ENCODE results near the gene AEBP2.
"Not testable (repeated sequence)": the region's sequence is repeated elsewhere in the genome, so short reads cannot be mapped to it uniquely, and the experiment has no call there.

Gene AEBP2

GRCh38 chr12:19453961-19454360 lies 14.7 kb downstream of the AEBP2 start:
- in situ Hi-C loops (cut with MboI; ENCODE audit: low sequenced_read_pairs), result no loop called here

GRCh38 chr12:19454837-19455236 lies 15.5 kb downstream of the AEBP2 start:
- in situ Hi-C loops (cut with MboI; ENCODE audit: low sequenced_read_pairs), result no loop called here

GRCh38 chr12:19456176-19456575 lies 16.9 kb downstream of the AEBP2 start:
- in situ Hi-C loops (cut with MboI; ENCODE audit: low sequenced_read_pairs), result no loop called here

- in situ Hi-C loops (cut with MboI; ENCODE audit: low sequenced_read_pairs), result no loop called here
Observed at GRCh38 chr12:19457561-19457960, 18.3 kb downstream of the AEBP2 start.

DNA sequence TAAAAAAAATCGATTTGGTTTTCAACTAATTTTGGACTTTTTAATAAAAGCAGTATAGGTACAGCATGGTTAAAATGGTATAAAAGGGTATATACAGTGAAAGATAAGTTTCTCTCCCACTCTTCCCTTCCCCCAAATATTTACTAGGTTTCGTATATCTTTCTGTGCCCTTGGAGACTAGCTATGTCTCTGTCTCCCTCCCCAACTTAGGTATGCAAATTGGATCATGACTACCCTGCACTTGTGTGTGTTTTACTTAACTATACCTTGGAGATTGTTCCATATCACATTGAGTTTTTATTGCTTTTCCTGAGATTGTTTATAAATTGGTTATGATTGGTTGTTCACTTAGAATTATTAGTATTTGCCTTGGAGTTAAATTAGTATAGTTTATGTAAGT lies 19.4 kb downstream of the AEBP2 start:
- in situ Hi-C loops (cut with MboI; ENCODE audit: low sequenced_read_pairs), result no loop called here

DNA sequence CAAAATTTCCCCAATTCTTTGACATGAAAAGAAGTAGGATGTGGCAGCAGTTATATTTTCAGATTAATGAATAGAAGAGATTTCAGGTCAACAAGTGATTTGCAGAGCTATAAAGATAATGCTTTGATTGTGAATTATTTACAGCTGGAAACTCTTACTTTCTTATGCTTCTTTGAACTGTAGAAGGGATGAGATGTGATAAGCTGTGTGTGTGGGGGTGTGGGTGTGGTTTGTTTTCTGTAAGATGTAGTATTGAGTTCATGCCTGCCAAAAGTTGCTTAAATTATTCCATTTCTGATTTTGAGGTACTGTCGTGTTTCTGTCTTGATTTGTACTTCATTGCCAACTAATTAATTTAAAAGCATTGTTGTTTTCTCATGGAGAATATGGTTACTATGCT lies 22.7 kb downstream of the AEBP2 start:
- in situ Hi-C loops (cut with MboI; ENCODE audit: low sequenced_read_pairs), result no loop called here

DNA sequence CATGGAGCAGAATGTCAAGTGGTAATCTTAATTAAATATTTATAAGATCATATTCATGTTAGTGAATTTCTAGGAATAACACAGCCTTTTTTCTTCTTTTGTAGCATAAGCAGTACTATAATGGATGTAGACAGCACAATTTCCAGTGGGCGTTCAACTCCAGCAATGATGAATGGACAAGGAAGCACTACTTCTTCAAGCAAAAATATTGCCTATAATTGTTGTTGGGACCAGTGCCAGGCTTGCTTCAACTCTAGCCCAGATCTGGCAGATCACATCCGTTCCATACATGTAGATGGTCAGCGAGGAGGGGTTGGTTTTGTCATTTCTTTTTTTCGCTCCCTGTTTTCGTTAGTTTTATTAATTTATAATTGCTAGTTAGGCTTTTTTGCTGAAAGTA lies 23.1 kb downstream of the AEBP2 start:
- in situ Hi-C loops (cut with MboI; ENCODE audit: low sequenced_read_pairs), result no loop called here

DNA sequence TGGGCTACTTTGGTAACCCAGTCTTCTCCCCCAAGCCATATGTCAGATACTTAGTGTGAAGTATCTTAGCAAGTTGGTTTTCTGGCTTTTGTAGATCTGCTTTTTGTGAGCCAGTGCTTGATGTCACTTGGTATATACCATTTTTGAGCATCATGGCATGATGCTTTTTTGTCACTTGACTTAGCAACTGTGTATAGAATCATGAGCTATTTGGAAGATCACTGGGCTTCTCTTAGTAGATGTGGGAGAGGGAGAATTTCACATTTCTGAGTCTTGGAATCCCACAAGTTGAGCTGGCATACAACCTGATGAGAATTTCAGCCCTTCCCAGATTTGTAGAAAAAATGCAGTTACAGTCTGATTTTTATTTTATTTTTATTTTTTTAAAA lies 24.9 kb downstream of the AEBP2 start:
- in situ Hi-C loops (cut with MboI; ENCODE audit: low sequenced_read_pairs), result no loop called here

- in situ Hi-C loops (cut with MboI; ENCODE audit: low sequenced_read_pairs), result no loop called here
Observed at GRCh38 chr12:19465711-19466110, 26.4 kb downstream of the AEBP2 start.

DNA sequence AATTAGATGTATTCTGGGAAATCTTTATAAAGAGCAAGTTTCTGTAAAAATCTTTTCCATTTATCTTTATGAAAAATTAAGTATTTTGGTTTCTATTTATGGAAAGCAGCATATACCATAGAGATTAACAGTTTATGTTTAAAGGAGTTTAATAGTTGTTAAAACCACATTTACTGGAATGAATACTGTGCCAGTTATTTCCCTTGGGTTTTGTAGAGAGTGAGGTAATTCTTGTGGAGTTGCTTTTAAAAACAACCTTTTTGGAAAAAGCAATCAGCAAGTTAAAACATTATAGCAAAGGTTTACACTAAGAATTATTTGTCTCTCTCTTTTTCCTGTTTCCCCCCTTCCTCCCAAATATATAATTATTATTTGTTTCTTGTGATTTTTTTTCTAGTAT lies 34.9 kb downstream of the AEBP2 start:
- in situ Hi-C loops (cut with MboI; ENCODE audit: low sequenced_read_pairs), result no loop called here

- in situ Hi-C loops (cut with MboI; ENCODE audit: low sequenced_read_pairs), result not testable (repeated sequence)
Observed at GRCh38 chr12:19475884-19476505, 36.7 kb downstream of the AEBP2 start.

DNA sequence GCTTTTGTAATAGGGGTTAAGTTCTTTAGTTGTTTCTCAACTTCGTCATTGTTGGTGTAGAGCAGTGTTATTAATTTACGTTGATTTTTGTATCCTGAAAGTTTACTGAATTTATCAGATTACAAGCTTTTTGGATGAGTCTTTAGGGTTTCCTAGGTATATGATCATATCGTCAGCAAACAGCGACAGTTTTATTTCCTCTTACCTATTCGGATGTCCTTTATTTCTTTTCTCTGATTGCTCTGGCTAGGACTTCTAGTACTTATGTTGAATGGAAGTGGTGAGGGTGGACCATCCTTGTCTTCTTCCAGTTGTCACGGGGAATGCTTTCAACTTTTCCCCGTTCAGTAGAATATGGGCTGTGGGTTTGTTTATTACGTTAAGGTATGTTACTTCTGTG lies 37.8 kb downstream of the AEBP2 start:
- in situ Hi-C loops (cut with MboI; ENCODE audit: low sequenced_read_pairs), result no loop called here

- in situ Hi-C loops (cut with MboI; ENCODE audit: low sequenced_read_pairs), result no loop called here
Observed at GRCh38 chr12:19480459-19480858, 41.2 kb downstream of the AEBP2 start.

- in situ Hi-C loops (cut with MboI; ENCODE audit: low sequenced_read_pairs), result no loop called here
Observed at GRCh38 chr12:19482036-19482435, 42.7 kb downstream of the AEBP2 start.

DNA sequence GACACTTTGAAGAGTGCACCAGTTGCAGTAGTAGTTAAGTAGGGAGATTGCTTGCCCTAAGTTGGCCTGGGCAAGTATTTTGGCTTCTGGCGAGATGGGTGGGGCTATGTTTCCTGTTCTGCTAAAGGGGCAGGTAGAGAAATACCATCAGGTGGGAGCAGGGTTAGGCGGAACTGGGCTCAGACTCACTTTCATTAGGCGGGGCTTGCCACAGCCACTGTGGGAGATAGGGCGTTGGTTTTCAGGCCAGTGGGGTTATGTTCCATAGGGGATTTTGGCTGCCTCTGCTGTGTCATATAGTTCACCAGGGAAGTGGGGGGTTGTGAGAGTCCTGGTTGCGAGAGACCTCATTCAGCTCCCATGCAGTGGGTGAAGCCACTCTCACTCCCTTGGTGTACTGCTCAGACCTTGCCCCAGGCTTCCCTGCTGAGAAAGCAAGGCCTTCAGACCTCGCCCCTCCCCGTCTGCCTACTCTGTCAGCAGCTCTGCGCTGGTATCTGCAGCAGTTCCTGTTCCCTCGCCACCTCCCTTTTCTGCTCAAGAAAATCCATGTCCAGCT lies 43.3 kb downstream of the AEBP2 start:
- in situ Hi-C loops (cut with MboI; ENCODE audit: low sequenced_read_pairs), result no loop called here

DNA sequence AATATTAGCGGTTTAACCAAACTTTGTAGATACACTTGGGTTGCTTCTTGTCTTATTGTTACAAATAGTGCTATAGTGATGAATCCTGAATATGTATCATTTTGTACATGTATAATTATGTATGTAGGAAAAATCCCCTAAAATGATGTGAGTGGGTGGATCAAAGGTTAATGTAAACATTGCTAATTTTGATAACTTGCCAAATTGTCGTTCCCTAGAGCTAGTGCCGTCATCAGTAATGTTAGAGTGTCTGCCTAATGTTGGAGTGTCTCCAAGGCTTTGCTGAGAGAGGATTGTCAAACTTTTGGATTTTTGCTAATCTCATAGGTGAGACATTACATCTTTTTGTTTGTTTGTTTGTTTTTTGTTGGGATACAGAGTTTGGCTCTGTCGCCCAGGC lies 44.4 kb downstream of the AEBP2 start:
- in situ Hi-C loops (cut with MboI; ENCODE audit: low sequenced_read_pairs), result no loop called here

DNA sequence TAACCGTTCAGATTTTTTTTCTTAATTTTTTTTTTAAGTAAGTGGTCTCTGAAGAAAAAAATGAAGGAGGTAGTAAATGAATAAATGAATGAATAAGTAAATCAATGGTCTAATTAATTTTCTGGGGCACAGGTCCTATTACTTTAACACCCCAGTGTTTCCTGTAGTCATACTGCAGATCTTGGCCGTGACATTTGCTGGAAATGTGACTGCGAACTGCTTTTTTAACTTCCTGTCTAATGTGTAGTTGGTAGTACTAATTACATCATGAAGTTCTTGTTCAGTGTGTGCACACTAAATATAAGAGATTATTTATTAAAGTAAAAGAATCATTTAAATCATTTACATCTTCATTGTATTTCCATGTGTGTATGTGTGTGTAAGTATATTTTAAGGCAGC lies 45.4 kb downstream of the AEBP2 start:
- in situ Hi-C loops (cut with MboI; ENCODE audit: low sequenced_read_pairs), result no loop called here

GRCh38 chr12:19485240-19485639 lies 45.9 kb downstream of the AEBP2 start:
- in situ Hi-C loops (cut with MboI; ENCODE audit: low sequenced_read_pairs), result no loop called here

DNA sequence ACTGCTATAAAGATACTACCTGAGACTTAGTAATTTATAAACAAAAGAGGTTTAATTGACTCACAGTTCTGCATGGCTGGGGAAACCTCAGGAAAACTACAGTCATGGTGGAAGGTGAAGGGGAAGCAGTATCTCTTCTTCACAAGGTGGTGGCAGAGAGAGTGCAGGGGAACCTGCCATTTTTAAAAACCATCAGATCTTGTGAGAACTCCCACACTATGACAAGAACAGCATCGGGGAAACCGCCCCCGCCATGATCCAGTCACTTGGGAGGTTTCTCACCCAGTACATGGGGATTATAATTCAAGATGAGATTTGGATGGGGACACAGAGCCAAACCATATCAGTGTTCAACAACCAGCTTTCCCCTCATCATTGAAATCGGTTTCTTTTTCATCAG lies 49.9 kb downstream of the AEBP2 start:
- in situ Hi-C loops (cut with MboI; ENCODE audit: low sequenced_read_pairs), result no loop called here

GRCh38 chr12:19490908-19491307 lies 51.6 kb downstream of the AEBP2 start:
- in situ Hi-C loops (cut with MboI; ENCODE audit: low sequenced_read_pairs), result no loop called here

DNA sequence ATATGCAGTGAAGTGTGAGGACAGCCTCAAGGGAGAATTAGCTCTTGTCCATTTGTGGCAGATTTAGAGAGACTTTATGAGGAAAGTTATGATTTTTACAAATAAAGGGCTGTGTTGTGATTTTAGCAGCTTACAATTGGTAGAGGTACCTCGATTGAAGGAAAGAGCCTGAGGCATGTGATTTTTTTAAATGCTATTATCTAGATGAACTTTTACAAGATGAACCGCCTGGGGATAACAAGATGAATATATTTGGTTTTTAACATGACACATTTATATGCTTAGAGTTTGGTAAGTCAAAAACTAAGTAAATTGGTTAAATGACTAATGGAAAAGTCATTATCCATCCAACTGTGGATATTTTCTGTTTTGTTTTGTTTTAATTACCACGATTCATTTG lies 52.6 kb downstream of the AEBP2 start:
- in situ Hi-C loops (cut with MboI; ENCODE audit: low sequenced_read_pairs), result no loop called here

DNA sequence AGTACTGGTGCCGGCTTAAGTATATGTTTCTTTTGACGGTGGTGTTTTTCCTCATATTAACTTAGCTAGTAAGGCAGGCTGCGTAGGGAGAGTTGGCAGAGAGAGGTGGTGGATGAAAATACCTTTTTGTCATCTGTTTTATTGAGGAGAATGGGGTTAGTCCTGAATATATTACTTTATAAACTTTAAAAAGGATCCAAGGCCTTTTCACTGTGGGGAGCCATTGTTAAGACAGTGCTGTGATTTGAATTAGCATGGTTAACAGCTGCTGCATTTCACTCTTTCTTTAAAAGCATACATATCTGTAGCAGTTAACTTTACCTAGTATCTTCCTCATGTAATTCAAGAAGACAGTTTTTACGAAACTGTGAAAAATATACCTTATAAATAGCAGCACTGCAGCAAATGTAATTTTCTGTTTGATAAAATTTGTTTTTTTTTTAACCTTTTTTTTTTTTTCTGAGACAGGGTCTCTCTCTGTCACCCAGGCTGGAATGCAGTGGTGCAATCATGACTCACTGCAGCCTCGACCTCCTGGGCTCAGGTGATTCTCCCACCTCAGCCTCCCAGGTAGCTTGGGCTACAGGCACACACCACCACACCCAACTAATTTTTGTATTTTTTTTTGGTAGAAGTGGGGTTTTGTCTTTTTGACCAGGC lies 57.1 kb downstream of the AEBP2 start:
- in situ Hi-C loops (cut with MboI; ENCODE audit: low sequenced_read_pairs), result no loop called here

DNA sequence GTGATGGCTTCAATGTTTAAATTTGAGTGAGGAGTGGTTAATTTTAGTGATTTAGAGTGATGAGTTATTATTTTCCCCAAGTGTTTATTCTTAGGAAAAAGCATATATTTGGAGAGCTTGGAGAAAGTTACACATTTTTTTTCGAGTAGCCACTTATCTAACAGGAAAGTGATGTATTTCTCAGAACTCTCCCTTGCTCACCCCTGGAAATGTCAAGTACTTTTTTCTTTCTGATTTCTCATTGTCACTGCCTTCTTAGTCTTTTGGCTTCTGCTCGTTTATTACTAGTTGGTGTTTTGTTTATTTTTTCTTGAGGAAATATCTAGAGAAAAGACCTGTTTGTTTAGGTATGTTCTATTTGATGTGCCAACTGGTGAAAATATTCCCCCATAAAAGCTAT lies 58.8 kb downstream of the AEBP2 start:
- in situ Hi-C loops (cut with MboI; ENCODE audit: low sequenced_read_pairs), result no loop called here
